Activated CD4-positive, alpha-beta T cell treated with anti-CD3 and anti-CD28 coated beads, Interleukin-2, amount 10 ng/mL, durations not matched to agents 24 days and 14 days (primary cell): ENCODE data around the gene UBE2H. TPM values are rescaled to one million over a fixed set of nuclear protein-coding genes. Genes with fewer than 3 reads are reported as not detected.
"Not testable (repeated sequence)": the region's sequence is repeated elsewhere in the genome, so short reads cannot be mapped to it uniquely, and the experiment has no call there.

Experiments used
- DNase-seq: peaks from one replicate; pipeline ENCODE4 v3.0.0; 2022
- H3K27ac Mint-ChIP-seq: one replicate; pipeline ENCODE4 v1.8.0; 2022; ENCODE audit warnings: mild to moderate bottlenecking, mixed read lengths
- H3K27me3 Mint-ChIP-seq: one replicate; pipeline ENCODE4 v1.8.0; 2022; ENCODE audit warnings: mixed read lengths
- H3K36me3 Mint-ChIP-seq: one replicate; pipeline ENCODE4 v1.8.0; 2022; ENCODE audit warnings: low read depth, mild to moderate bottlenecking, mixed read lengths
- H3K4me1 Mint-ChIP-seq: one replicate; pipeline ENCODE4 v1.8.0; 2021; ENCODE audit warnings: mixed read lengths
- H3K4me3 Mint-ChIP-seq: one replicate; pipeline ENCODE4 v1.8.0; 2022; ENCODE audit warnings: mild to moderate bottlenecking, moderate library complexity, mixed read lengths
- H3K9me3 Mint-ChIP-seq: one replicate; pipeline ENCODE4 v1.8.0; 2021; ENCODE audit warnings: mixed read lengths
- intact Hi-C: fragments of 100-400 bp; cut with micrococcal nuclease; formaldehyde crosslinking; loops from one replicate; pipeline ENCODE4 v1.15.1; 2023
- total RNA-seq: library from RNA; stranded (reverse); gene quantifications from 2 replicates; pipeline ENCODE4 v1.2.3, GENCODE V29; 2022

The UBE2H gene
- total RNA-seq, 1 donor from 2014 or later: 21.7 TPM

DNA sequence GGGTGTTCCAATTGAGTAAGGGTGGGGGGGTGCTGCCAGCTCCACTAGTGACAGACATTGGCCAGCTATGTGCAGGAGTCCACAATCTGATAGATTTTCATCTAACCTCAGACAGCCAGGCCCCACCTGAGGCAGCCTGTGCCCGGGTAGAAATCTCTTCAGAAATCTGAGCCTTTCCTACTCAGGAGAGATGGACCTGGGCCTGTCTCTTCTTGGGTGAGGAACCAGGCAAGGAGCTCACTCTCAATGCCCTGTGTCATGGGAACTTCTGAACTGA is 86.9 kb downstream of the UBE2H start:
- Mint-ChIP-seq H3K4me1 (peaks cover 11% of the 10 kb centered on the region), H3K9me3 (no peaks in the 10 kb centered on the region), H3K27me3 (no peaks in the 10 kb centered on the region), H3K36me3 (peaks cover 5% of the 10 kb centered on the region), H3K4me3 (no peak overlapping the region), H3K27ac (no peak overlapping the region)
- intact Hi-C loops: no loop called here
- DNase-seq: no peak

DNA sequence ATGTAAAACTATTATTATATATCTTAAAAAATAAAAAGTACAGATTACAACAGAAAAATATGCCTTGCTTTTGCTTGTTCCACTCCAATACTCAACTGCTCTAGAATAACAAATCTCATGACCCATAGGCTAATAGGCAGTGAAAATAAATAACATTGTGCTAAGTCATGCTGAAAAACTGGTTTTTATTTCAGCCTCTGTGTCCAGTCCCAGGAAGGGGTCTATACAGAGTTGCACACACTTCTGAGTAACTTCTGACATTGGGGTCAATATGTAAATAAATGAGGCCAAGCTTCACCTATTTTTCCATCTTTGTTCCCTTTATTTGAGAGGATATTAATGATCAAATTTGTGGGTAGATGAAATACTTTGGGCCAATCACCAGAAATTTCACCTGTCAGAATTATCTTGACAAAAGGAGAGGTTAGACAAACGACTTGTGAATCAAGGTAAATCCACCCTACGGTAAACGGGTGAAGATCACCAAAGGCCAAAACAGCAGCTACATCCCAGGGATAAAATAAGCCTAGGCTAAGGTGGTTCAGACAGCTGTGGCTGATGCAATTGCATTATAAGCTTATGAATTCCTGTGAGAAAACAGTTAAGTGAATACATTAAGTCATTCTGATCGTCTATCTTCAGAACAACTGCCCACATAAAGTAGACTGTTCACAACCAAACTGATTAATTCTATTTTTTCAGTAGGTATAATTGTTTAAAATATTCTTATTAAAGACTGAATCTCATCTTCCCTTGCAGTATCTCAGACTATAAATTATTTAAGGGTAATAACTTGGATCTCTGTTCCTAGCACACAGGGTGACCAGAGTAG is 87.5 kb downstream of the UBE2H start:
- Mint-ChIP-seq H3K9me3 (no peaks in the 10 kb centered on the region), H3K36me3 (peaks cover 5% of the 10 kb centered on the region), H3K4me1 (peaks cover 13% of the 10 kb centered on the region), H3K27me3 (no peaks in the 10 kb centered on the region), H3K4me3 (no peak overlapping the region), H3K27ac (no peak overlapping the region)
- intact Hi-C loops: no loop called here
- DNase-seq: no peak

- H3K36me3 Mint-ChIP-seq, H3K4me3 Mint-ChIP-seq, DNase-seq, H3K27ac Mint-ChIP-seq, H3K27me3 Mint-ChIP-seq, H3K9me3 Mint-ChIP-seq, intact Hi-C loops: not testable (repeated sequence)
- peaks cover 16% of the 10 kb centered on the region for H3K4me1 Mint-ChIP-seq
Measured at GRCh38 chr7:129864676-129865075, 88.1 kb downstream of the UBE2H start.

DNA sequence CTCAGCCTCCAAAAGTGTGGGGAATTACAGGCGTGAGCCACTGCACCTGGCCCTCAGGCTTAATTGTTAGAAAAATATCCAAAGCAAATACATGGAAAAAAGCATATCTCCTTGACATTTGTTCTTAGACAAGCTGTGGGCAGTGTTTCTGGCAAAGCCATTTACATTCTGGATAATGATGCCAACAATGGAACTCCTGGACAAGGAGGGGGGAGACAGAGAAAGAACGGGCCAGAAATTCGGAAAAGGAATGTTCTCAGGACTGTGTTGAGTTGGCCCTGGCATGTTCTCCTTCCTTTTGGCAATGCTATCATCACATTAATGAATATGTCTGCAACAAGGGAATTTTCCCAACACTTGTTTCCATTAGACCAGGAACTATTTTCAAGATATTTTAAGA is 88.7 kb downstream of the UBE2H start:
- Mint-ChIP-seq H3K4me1 (peaks cover 22% of the 10 kb centered on the region), H3K4me3 (no peak overlapping the region), H3K27ac (no peak overlapping the region), H3K9me3 (no peaks in the 10 kb centered on the region), H3K36me3 (peaks cover 2% of the 10 kb centered on the region), H3K27me3 (no peaks in the 10 kb centered on the region)
- DNase-seq: no peak
- intact Hi-C loops: no loop called here

DNA sequence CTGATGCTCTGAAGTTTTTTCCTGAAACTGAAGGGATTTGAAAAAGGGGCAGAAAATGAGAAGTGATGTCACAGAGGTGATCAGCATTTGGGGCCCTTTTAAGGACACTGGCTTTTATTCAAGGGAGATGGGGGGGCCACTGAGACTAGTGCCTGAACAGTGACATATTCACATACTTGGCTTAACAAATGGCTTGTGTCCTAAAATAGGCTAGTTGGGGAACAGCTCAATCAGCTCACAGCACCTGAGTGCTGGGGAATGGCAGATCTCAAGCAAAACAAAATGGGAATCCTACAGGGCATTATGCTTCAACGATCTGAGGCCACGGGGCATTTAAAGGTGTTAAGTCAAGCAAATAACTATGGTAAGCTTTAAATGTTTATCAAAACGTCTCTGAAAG is 90.1 kb downstream of the UBE2H start:
- Mint-ChIP-seq H3K27me3 (no peaks in the 10 kb centered on the region), H3K4me1 (peaks cover 22% of the 10 kb centered on the region), H3K36me3 (peaks cover under 1% of the 10 kb centered on the region), H3K27ac (no peak overlapping the region), H3K4me3 (no peak overlapping the region), H3K9me3 (no peaks in the 10 kb centered on the region)
- DNase-seq: no peak
- intact Hi-C loops: no loop called here

DNA sequence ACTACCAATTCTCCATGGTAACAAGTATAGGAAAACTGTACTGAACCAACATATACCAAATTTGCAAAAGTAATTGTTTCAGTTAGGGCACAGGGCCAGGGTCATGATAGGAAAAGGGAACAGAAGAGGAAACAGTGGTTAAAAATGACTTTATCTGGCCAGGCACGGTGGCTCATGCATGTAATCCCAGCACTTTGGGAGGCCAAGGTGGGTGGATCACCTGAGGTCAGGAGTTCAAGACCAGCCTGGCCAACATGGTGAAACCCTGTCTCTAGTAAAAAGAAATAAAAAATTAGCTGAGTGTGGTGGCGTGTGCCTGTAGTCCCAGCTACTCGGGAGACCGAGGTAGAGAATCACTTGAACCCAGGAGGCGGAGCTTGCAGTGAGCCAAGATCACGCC is 92.0 kb downstream of the UBE2H start:
- intact Hi-C loops, H3K27ac Mint-ChIP-seq, H3K4me3 Mint-ChIP-seq, H3K27me3 Mint-ChIP-seq, H3K36me3 Mint-ChIP-seq, H3K9me3 Mint-ChIP-seq, DNase-seq: not testable (repeated sequence)
- peaks cover 19% of the 10 kb centered on the region for H3K4me1 Mint-ChIP-seq

- no peaks in the 10 kb centered on the region for H3K9me3 Mint-ChIP-seq
- peaks cover 5% of the 10 kb centered on the region for H3K36me3 Mint-ChIP-seq
- no peak overlapping the region for H3K4me3 Mint-ChIP-seq
- H3K27ac Mint-ChIP-seq: no peak overlapping the region
- H3K4me1 Mint-ChIP-seq: peaks cover 22% of the 10 kb centered on the region
- H3K27me3 Mint-ChIP-seq: no peaks in the 10 kb centered on the region
- no peak for DNase-seq
- intact Hi-C loops: no loop called here
Measured at GRCh38 chr7:129859183-129859582, 93.6 kb downstream of the UBE2H start.

GRCh38 chr7:129858490-129858889 is 94.3 kb downstream of the UBE2H start:
- Mint-ChIP-seq H3K36me3 (peaks cover 5% of the 10 kb centered on the region), H3K4me3 (no peak overlapping the region), H3K27me3 (no peaks in the 10 kb centered on the region), H3K4me1 (peaks cover 23% of the 10 kb centered on the region), H3K9me3 (no peaks in the 10 kb centered on the region), H3K27ac (no peak overlapping the region)
- DNase-seq: no peak
- intact Hi-C loops: no loop called here

DNA sequence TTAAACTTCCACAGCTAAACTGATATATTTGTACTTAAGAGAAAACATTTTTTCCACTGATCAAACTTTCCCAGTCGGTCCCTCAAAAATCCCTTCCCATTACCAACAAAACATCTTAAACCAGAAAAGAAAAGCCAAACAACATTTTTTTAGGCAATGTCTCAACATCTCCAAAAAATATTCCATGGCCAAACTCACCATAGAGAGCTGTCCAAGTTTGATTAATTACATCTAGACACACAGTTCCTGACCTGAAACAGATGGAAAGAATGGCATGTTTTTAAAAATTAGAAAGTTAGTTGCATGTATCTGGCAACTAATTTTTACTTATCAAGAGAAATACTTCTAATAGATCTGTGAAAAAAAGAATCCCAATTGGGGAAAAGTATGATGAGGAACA is 95.4 kb downstream of the UBE2H start:
- intact Hi-C loops: no loop called here
- H3K9me3 Mint-ChIP-seq: no peaks in the 10 kb centered on the region
- H3K27ac Mint-ChIP-seq: no peak overlapping the region
- H3K4me1 Mint-ChIP-seq: peaks cover 22% of the 10 kb centered on the region
- no peaks in the 10 kb centered on the region for H3K27me3 Mint-ChIP-seq
- H3K4me3 Mint-ChIP-seq: no peak overlapping the region
- peaks cover 5% of the 10 kb centered on the region for H3K36me3 Mint-ChIP-seq
- no peak for DNase-seq

- peaks cover 20% of the 10 kb centered on the region for H3K4me1 Mint-ChIP-seq
- no peak for DNase-seq
- no peak overlapping the region for H3K4me3 Mint-ChIP-seq
- peaks cover 5% of the 10 kb centered on the region for H3K36me3 Mint-ChIP-seq
- intact Hi-C loops: no loop called here
- H3K27me3 Mint-ChIP-seq: no peaks in the 10 kb centered on the region
- no peak overlapping the region for H3K27ac Mint-ChIP-seq
- no peaks in the 10 kb centered on the region for H3K9me3 Mint-ChIP-seq
Measured at GRCh38 chr7:129855935-129856717, 96.6 kb downstream of the UBE2H start.

DNA sequence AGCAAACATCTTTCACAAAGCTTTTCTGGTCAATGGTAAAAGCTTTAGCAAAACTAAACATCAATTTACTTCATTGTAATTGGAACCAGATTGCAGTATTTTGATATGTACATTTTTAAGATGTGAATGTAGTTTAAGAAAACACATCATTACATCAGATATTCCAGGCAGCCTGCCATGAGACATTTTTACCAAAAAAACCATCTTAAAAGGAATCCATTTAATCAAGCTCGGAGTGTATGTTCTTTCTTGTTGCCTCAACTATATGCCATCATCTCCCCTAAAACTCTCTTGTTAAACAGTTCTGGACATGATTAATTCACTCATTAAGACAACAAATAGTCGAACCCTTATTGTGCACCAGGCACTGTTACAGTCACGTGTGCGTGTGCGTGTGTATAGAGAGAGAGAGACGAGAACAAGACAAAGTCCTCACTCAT is 97.5 kb downstream of the UBE2H start:
- Mint-ChIP-seq H3K27me3 (no peaks in the 10 kb centered on the region), H3K36me3 (peaks cover 5% of the 10 kb centered on the region), H3K4me1 (peaks cover 17% of the 10 kb centered on the region), H3K4me3 (no peak overlapping the region), H3K9me3 (no peaks in the 10 kb centered on the region), H3K27ac (no peak overlapping the region)
- DNase-seq: no peak
- intact Hi-C loops: no loop called here

GRCh38 chr7:129854401-129854800 is 98.4 kb downstream of the UBE2H start:
- intact Hi-C loops: no loop called here
- Mint-ChIP-seq H3K9me3 (no peaks in the 10 kb centered on the region), H3K36me3 (peaks cover 5% of the 10 kb centered on the region), H3K27ac (no peak overlapping the region), H3K4me1 (peaks cover 12% of the 10 kb centered on the region), H3K4me3 (no peak overlapping the region), H3K27me3 (no peaks in the 10 kb centered on the region)
- DNase-seq: no peak

GRCh38 chr7:129853661-129854268 is 99.0 kb downstream of the UBE2H start:
- H3K36me3 Mint-ChIP-seq: peaks cover 5% of the 10 kb centered on the region
- H3K9me3 Mint-ChIP-seq: no peaks in the 10 kb centered on the region
- intact Hi-C loops: no loop called here
- no peak for DNase-seq
- peaks cover 9% of the 10 kb centered on the region for H3K4me1 Mint-ChIP-seq
- H3K27me3 Mint-ChIP-seq: no peaks in the 10 kb centered on the region
- H3K27ac Mint-ChIP-seq: no peak overlapping the region
- H3K4me3 Mint-ChIP-seq: no peak overlapping the region

DNA sequence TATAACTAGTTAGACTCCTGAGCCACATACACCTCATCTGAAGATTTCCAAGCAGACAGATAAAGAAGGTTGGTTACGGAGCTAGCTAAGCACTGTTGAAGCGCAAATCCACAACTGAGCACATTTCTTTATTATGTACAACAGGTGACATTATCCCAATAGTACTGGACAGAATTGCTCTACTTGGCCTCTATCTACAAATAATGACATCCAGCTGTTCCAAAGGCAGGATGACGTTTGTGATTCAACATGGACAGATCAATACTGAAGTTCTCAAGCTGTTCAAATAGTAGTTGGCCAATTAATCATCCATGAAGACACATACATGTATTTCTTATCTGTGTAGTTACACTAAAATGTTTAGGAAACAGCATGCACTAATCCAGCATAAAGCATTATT is 101.0 kb downstream of the UBE2H start:
- H3K27me3 Mint-ChIP-seq: no peaks in the 10 kb centered on the region
- no peaks in the 10 kb centered on the region for H3K9me3 Mint-ChIP-seq
- no peak overlapping the region for H3K27ac Mint-ChIP-seq
- H3K4me3 Mint-ChIP-seq: no peak overlapping the region
- H3K4me1 Mint-ChIP-seq: peaks cover 9% of the 10 kb centered on the region
- H3K36me3 Mint-ChIP-seq: peaks cover 2% of the 10 kb centered on the region
- intact Hi-C loops: no loop called here
- DNase-seq: no peak
